Measurements from ENCODE around the gene ADGRA3.

DNA sequence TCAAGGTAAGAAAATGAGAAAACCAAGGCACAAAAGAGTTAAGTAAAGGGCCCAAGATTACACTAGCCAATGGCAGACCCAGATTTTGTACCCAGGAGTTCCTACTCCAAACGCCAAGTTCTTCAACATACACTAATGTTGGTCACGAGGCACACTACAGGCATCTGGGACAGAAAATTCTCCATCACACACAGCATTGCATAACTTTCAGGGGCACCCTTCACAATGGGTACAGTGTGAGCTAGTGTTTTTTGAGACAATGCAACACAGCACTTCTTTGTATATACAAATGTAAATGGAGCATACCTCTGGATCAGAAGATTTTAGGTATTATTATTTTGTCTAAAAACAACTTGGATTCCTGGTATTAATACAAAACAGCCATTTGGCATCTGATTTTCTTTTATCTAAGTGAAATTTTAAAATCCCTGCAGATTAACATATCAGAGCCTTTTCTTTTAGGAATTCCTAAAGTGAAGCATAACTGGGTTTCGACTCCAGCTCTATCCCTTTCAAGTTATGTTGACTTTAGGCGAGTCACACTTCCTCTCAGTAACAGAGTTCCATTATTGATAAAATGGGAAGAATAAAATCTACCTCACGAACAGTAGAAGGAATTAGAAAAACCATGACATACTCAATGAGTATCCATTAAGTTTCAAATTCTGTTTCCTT is 41.1 kb downstream of the ADGRA3 start:
- TF ChIP-seq POLR2A (IDR thresholded peaks at IDR 0.05) (no peak), CTCF (IDR thresholded peaks at IDR 0.05) (no peak)

Measured in tibial nerve (tissue), 3 donors.